Astrocyte (in vitro differentiated cells and primary cell): ENCODE results near the gene AMN. TPM values are rescaled to one million over a fixed set of nuclear protein-coding genes. Genes with fewer than 3 reads are reported as not detected.
"Not testable (repeated sequence)": the region's sequence is repeated elsewhere in the genome, so short reads cannot be mapped to it uniquely, and the experiment has no call there.

Experiments
- DNase-seq: peaks from one replicate; pipeline ENCODE4 v3.0.0-alpha.2; 2010; ENCODE audit warnings: low read depth
- FAIRE-seq: peaks from 2 replicates; lab custom pipeline; 2011; peaks lifted over from hg19 to GRCh38; lab: Jason Lieb, UNC
- H2AFZ ChIP-seq: 2 replicates; pipeline ENCODE4 v1.6.0; 2012; ENCODE audit warnings: low read depth, low read length, inconsistent platforms
- H3K27ac ChIP-seq: 2 replicates; pipeline ENCODE4 v1.5.1; 2011; ENCODE audit warnings: low read depth, low read length, inconsistent platforms
- H3K27me3 ChIP-seq: 2 replicates; pipeline ENCODE4 v1.6.0; 2011; ENCODE audit warnings: low read length, inconsistent platforms; ENCODE audit not compliant: insufficient read depth
- H3K36me3 ChIP-seq: 2 replicates; pipeline ENCODE4 v1.5.1; 2011; ENCODE audit warnings: low read length, inconsistent platforms; ENCODE audit not compliant: insufficient read depth
- H3K4me1 ChIP-seq: 2 replicates; pipeline ENCODE4 v1.5.1; 2011; ENCODE audit warnings: low read length, inconsistent platforms; ENCODE audit not compliant: insufficient read depth
- H3K4me2 ChIP-seq: 2 replicates; pipeline ENCODE4 v1.6.0; 2012; ENCODE audit warnings: low read length, inconsistent platforms
- H3K4me3 ChIP-seq: 2 replicates; pipeline ENCODE4 v1.5.1; 2011; ENCODE audit warnings: low read depth, mild to moderate bottlenecking, low read length, inconsistent platforms; ENCODE audit not compliant: insufficient read depth
- H3K79me2 ChIP-seq: 2 replicates; pipeline ENCODE4 v1.6.0; 2012; ENCODE audit warnings: mild to moderate bottlenecking, low read length, inconsistent platforms; ENCODE audit not compliant: insufficient read depth
- H3K9ac ChIP-seq: 2 replicates; pipeline ENCODE4 v1.6.0; 2012; ENCODE audit warnings: mild to moderate bottlenecking, low read length, inconsistent platforms
- H3K9me3 ChIP-seq: 2 replicates; pipeline ENCODE4 v1.5.1; 2012; ENCODE audit warnings: low read depth, mild to moderate bottlenecking, low read length, inconsistent platforms; ENCODE audit not compliant: insufficient read depth
- H4K20me1 ChIP-seq: 2 replicates; pipeline ENCODE4 v1.6.0; 2012; ENCODE audit warnings: low read length, inconsistent platforms; ENCODE audit not compliant: insufficient read depth
- H3K27ac Mint-ChIP-seq: one replicate; pipeline ENCODE4 v1.8.0; 2021; ENCODE audit warnings: mild to moderate bottlenecking, mixed read lengths; ENCODE audit not compliant: unreplicated experiment
- H3K27me3 Mint-ChIP-seq: one replicate; pipeline ENCODE4 v1.8.0; 2021; ENCODE audit warnings: low read depth, mixed read lengths; ENCODE audit not compliant: unreplicated experiment
- H3K36me3 Mint-ChIP-seq: one replicate; pipeline ENCODE4 v1.8.0; 2021; ENCODE audit warnings: low read depth, mixed read lengths; ENCODE audit not compliant: unreplicated experiment
- H3K4me1 Mint-ChIP-seq: one replicate; pipeline ENCODE4 v1.8.0; 2021; ENCODE audit warnings: low read depth, mixed read lengths; ENCODE audit not compliant: unreplicated experiment
- H3K4me3 Mint-ChIP-seq: one replicate; pipeline ENCODE4 v1.8.0; 2021; ENCODE audit warnings: mild to moderate bottlenecking, moderate library complexity, mixed read lengths; ENCODE audit not compliant: unreplicated experiment
- H3K9me3 Mint-ChIP-seq: one replicate; pipeline ENCODE4 v1.8.0; 2021; ENCODE audit warnings: mild to moderate bottlenecking, mixed read lengths; ENCODE audit not compliant: unreplicated experiment
- EZH2 ChIP-seq: IDR thresholded peaks from 2 replicates; pipeline ENCODE4 v1.6.1; 2012; ENCODE audit warnings: mild to moderate bottlenecking, low read length, inconsistent platforms; ENCODE audit not compliant: insufficient read depth
- total RNA-seq: library from RNA; stranded (reverse); gene quantifications from 2 replicates; pipeline ENCODE4 v1.2.1, GENCODE V29; 2021
- TF ChIP-seq, protein P1 (sequence below): IDR thresholded peaks from 2 replicates; pipeline ENCODE4 v1.5.1; 2011; ENCODE audit warnings: low read depth, mild to moderate bottlenecking, inconsistent platforms, low read length, moderate library complexity; ENCODE audit not compliant: insufficient read depth

AMN gene
- total RNA-seq, 1 donor from 2014 or later: 2.0 TPM

GRCh38 chr14:102875652-102876051, 46.8 kb upstream of the AMN start:
- no peaks in the 10 kb centered on the region for H3K27me3 ChIP-seq
- Mint-ChIP-seq H3K4me3 (no peak overlapping the region), H3K4me1 (no peaks in the 10 kb centered on the region), H3K9me3 (no peaks in the 10 kb centered on the region), H3K27ac (no peak overlapping the region), H3K27me3 (no peaks in the 10 kb centered on the region), H3K36me3 (peaks cover 8% of the 10 kb centered on the region)
- TF ChIP-seq, protein P1, sequence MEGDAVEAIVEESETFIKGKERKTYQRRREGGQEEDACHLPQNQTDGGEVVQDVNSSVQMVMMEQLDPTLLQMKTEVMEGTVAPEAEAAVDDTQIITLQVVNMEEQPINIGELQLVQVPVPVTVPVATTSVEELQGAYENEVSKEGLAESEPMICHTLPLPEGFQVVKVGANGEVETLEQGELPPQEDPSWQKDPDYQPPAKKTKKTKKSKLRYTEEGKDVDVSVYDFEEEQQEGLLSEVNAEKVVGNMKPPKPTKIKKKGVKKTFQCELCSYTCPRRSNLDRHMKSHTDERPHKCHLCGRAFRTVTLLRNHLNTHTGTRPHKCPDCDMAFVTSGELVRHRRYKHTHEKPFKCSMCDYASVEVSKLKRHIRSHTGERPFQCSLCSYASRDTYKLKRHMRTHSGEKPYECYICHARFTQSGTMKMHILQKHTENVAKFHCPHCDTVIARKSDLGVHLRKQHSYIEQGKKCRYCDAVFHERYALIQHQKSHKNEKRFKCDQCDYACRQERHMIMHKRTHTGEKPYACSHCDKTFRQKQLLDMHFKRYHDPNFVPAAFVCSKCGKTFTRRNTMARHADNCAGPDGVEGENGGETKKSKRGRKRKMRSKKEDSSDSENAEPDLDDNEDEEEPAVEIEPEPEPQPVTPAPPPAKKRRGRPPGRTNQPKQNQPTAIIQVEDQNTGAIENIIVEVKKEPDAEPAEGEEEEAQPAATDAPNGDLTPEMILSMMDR: no peak
- no peak for TF ChIP-seq EZH2
- FAIRE-seq: no peak
- H4K20me1 ChIP-seq: peaks cover 11% of the 10 kb centered on the region
- H3K36me3 ChIP-seq: peaks cover 19% of the 10 kb centered on the region
- no peak for DNase-seq
- no peaks in the 10 kb centered on the region for H3K79me2 ChIP-seq
- H2AFZ ChIP-seq: no peak overlapping the region
- H3K4me3 ChIP-seq: no peak overlapping the region
- H3K27ac ChIP-seq: no peak overlapping the region
- no peak overlapping the region for H3K4me2 ChIP-seq
- peaks cover 2% of the 10 kb centered on the region for H3K4me1 ChIP-seq
- no peak overlapping the region for H3K9ac ChIP-seq
- H3K9me3 ChIP-seq: no peaks in the 10 kb centered on the region

DNA sequence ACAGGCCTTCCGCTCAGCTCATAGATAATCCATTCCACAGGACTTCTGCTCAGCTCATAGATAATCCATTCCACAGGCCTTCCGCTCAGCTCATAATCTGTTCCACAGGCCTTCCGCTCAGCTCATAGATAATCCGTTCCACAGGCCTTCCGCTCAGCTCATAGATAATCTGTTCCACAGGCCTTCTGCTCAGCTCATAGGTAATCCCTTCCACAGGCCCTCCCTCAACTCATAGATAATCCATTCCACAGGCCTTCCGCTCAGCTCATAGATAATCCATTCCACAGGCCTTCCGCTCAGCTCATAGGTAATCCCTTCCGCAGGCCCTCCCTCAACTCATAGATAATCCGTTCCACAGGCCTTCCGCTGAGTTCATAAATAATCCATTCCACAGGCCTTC, 45.0 kb upstream of the AMN start:
- not testable (repeated sequence) for H3K27me3 Mint-ChIP-seq, H3K4me1 Mint-ChIP-seq, H3K4me3 Mint-ChIP-seq, H3K4me3 ChIP-seq, H3K36me3 Mint-ChIP-seq, H4K20me1 ChIP-seq, H3K79me2 ChIP-seq, H3K27ac ChIP-seq, DNase-seq, H3K4me2 ChIP-seq, H3K9me3 ChIP-seq, H3K4me1 ChIP-seq, H2AFZ ChIP-seq, H3K27me3 ChIP-seq, FAIRE-seq, H3K27ac Mint-ChIP-seq, H3K9ac ChIP-seq, H3K9me3 Mint-ChIP-seq
- peaks cover 13% of the 10 kb centered on the region for H3K36me3 ChIP-seq

DNA sequence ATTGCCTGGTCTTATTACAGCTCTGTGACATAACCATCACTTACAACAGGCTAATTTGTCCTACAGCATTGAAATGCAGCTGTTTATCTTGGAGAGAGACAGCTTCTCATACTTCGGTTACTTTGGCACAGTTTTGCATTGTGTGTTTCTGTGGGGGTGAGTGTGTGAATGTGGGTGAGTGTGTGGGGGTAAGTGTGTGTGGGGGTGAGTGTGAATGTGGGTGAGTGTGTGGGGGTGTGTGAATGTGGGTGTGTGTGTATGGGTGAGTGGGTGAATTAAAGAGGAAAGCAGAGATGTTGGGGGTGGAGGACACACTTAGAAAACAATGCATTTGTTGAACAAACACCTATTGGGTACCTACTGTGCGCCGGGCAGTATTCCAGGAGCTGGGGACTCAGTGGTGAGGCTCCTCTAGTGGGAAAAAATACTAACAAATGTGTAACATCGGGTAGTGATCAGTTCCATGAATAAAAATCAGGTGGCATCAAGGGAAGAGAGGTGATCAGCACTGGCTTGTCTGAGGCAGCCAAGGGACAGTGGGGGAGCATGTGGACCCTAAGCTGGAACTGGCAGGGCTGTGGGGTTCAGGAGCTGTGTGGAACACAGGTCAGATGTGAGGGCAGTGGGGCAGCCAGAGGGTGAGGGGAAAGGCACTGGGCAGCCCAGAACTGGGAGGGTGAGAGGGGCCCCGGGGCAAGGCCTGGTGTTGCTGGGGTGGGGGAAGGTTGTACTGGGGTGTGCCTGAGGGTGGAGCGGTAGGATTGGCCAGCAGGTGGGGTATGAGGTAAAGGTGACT, 44.1 kb upstream of the AMN start:
- no peaks in the 10 kb centered on the region for H3K27me3 ChIP-seq
- no peaks in the 10 kb centered on the region for H3K79me2 ChIP-seq
- peaks cover 2% of the 10 kb centered on the region for H3K4me1 ChIP-seq
- no peak overlapping the region for H3K4me3 Mint-ChIP-seq
- no peaks in the 10 kb centered on the region for H3K27me3 Mint-ChIP-seq
- H3K27ac Mint-ChIP-seq: no peak overlapping the region
- H3K4me2 ChIP-seq: no peak overlapping the region
- FAIRE-seq (no peak), DNase-seq (no peak)
- no peaks in the 10 kb centered on the region for H3K36me3 Mint-ChIP-seq
- H3K9me3 ChIP-seq: no peaks in the 10 kb centered on the region
- H3K9ac ChIP-seq: no peak overlapping the region
- no peaks in the 10 kb centered on the region for H3K4me1 Mint-ChIP-seq
- peaks cover 13% of the 10 kb centered on the region for H3K36me3 ChIP-seq
- H3K4me3 ChIP-seq: no peak overlapping the region
- TF ChIP-seq EZH2: no peak
- TF ChIP-seq, protein P1: no peak
- no peaks in the 10 kb centered on the region for H3K9me3 Mint-ChIP-seq
- H3K27ac ChIP-seq: no peak overlapping the region
- H2AFZ ChIP-seq: no peak overlapping the region
- H4K20me1 ChIP-seq: peaks cover 2% of the 10 kb centered on the region
